ENCODE data around the gene OR10H4.

OR10H4 gene

GRCh38 chr19:15935167-15935702 lies 13.6 kb upstream of the OR10H4 start:
- no peak overlapping the region for H3K27ac ChIP-seq
- TF ChIP-seq, protein P1, sequence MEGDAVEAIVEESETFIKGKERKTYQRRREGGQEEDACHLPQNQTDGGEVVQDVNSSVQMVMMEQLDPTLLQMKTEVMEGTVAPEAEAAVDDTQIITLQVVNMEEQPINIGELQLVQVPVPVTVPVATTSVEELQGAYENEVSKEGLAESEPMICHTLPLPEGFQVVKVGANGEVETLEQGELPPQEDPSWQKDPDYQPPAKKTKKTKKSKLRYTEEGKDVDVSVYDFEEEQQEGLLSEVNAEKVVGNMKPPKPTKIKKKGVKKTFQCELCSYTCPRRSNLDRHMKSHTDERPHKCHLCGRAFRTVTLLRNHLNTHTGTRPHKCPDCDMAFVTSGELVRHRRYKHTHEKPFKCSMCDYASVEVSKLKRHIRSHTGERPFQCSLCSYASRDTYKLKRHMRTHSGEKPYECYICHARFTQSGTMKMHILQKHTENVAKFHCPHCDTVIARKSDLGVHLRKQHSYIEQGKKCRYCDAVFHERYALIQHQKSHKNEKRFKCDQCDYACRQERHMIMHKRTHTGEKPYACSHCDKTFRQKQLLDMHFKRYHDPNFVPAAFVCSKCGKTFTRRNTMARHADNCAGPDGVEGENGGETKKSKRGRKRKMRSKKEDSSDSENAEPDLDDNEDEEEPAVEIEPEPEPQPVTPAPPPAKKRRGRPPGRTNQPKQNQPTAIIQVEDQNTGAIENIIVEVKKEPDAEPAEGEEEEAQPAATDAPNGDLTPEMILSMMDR (IDR thresholded peaks at IDR 0.05; ENCODE audit: low read depth, low read length, missing control alignments), result no peak
- no peaks in the 10 kb centered on the region for H3K36me3 ChIP-seq (replicated peaks)
- H3K4me3 ChIP-seq (ENCODE audit: low read depth, low read length), result no peak overlapping the region
- in situ Hi-C loops (cut with HindIII; ENCODE audit: low pct_ligation_motif_present, low sequenced_read_pairs), result no loop called here
- DNase-seq, result no peak
- peaks cover 3% of the 10 kb centered on the region for H3K27me3 ChIP-seq (replicated peaks)

DNA sequence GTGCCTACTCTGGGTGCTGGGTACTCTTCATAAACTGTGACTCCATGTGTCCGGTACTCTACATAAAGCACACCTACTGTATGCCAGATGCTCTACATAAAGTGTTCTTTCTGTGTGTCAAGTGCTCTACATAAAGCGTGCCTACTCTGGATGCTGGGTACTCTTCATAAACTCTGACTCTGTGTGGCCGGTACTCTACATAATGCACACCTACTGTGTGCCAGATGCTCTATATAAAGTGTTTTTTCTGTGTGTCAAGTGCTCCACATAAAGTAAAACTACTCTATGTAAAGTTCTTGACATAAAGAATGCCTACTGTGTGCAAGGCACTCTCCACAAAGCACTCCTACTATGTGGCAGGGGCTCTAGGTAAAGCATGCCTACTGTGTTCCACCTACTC lies 12.6 kb upstream of the OR10H4 start:
- TF ChIP-seq, protein P1 (IDR thresholded peaks at IDR 0.05; ENCODE audit: low read depth, low read length, missing control alignments), result no peak
- Histone ChIP-seq H3K27ac (no peak overlapping the region), H3K27me3 (replicated peaks) (peaks cover 3% of the 10 kb centered on the region), H3K4me3 (ENCODE audit: low read depth, low read length) (no peak overlapping the region), H3K36me3 (replicated peaks) (no peaks in the 10 kb centered on the region)
- in situ Hi-C loops (cut with HindIII; ENCODE audit: low pct_ligation_motif_present, low sequenced_read_pairs), result no loop called here
- DNase-seq, result no peak

- H3K4me3 ChIP-seq (ENCODE audit: low read depth, low read length), result no peak overlapping the region
- no peaks in the 10 kb centered on the region for H3K36me3 ChIP-seq (replicated peaks)
- H3K27ac ChIP-seq, result no peak overlapping the region
- H3K27me3 ChIP-seq (replicated peaks), result peaks cover 3% of the 10 kb centered on the region
- DNase-seq, result no peak
- TF ChIP-seq, protein P1 (IDR thresholded peaks at IDR 0.05; ENCODE audit: low read depth, low read length, missing control alignments), result no peak
- in situ Hi-C loops (cut with HindIII; ENCODE audit: low pct_ligation_motif_present, low sequenced_read_pairs), result no loop called here
Observed at GRCh38 chr19:15936950-15937349, 11.9 kb upstream of the OR10H4 start.

GRCh38 chr19:15937771-15938170 lies 11.0 kb upstream of the OR10H4 start:
- Histone ChIP-seq H3K27ac (no peak overlapping the region), H3K36me3 (replicated peaks) (no peaks in the 10 kb centered on the region), H3K4me3 (ENCODE audit: low read depth, low read length) (no peak overlapping the region), H3K27me3 (replicated peaks) (peaks cover 3% of the 10 kb centered on the region)
- TF ChIP-seq, protein P1 (IDR thresholded peaks at IDR 0.05; ENCODE audit: low read depth, low read length, missing control alignments), result no peak
- no peak for DNase-seq
- in situ Hi-C loops (cut with HindIII; ENCODE audit: low pct_ligation_motif_present, low sequenced_read_pairs), result no loop called here

DNA sequence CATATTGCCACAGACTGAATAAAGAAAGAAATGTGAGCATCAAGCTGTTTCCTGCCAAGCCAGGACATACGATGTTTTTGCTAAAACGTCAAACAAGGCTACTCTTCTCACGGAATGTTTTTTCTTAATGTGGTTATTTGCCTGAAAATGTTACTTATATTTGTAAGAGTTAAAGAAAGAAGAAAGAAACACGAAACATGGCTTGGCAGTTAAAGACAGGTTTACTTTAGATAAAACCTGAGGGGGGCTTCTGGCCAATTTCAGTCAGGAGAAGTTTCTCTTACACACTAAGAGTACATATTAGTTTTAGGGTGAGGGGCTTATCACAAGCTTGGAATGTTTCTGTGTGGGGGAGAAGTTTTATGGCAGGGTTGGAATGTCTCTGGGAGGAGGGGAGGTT lies 4.4 kb upstream of the OR10H4 start:
- no peak overlapping the region for H3K4me3 ChIP-seq (ENCODE audit: low read depth, low read length)
- H3K36me3 ChIP-seq (replicated peaks), result no peaks in the 10 kb centered on the region
- DNase-seq, result no peak
- no peaks in the 10 kb centered on the region for H3K27me3 ChIP-seq (replicated peaks)
- H3K27ac ChIP-seq, result no peak overlapping the region
- TF ChIP-seq, protein P1 (IDR thresholded peaks at IDR 0.05; ENCODE audit: low read depth, low read length, missing control alignments), result no peak
- in situ Hi-C loops (cut with HindIII; ENCODE audit: low pct_ligation_motif_present, low sequenced_read_pairs), result no loop called here

GRCh38 chr19:15945301-15945700 lies 3.5 kb upstream of the OR10H4 start:
- DNase-seq, result no peak
- in situ Hi-C loops (cut with HindIII; ENCODE audit: low pct_ligation_motif_present, low sequenced_read_pairs), result no loop called here
- no peaks in the 10 kb centered on the region for H3K27me3 ChIP-seq (replicated peaks)
- no peak overlapping the region for H3K4me3 ChIP-seq (ENCODE audit: low read depth, low read length)
- TF ChIP-seq, protein P1 (IDR thresholded peaks at IDR 0.05; ENCODE audit: low read depth, low read length, missing control alignments), result no peak
- no peak overlapping the region for H3K27ac ChIP-seq
- H3K36me3 ChIP-seq (replicated peaks), result no peaks in the 10 kb centered on the region
